Neural progenitor cell (in vitro differentiated cells): ENCODE data around the gene GPR137B.

Experiments used
- EZH2 ChIP-seq: fragments of 200-600 bp; sonication (generic); IDR thresholded peaks from 2 replicates; pipeline ENCODE4 v1.6.1; 2017; ENCODE audit warnings: antibody characterized with exemption, mild to moderate bottlenecking, moderate library complexity
- TF ChIP-seq, protein P1 (sequence below): fragments of 200-600 bp; sonication (generic); IDR thresholded peaks from 2 replicates; pipeline ENCODE4 v1.5.1; 2017; ENCODE audit warnings: antibody characterized with exemption, mild to moderate bottlenecking

DNA sequence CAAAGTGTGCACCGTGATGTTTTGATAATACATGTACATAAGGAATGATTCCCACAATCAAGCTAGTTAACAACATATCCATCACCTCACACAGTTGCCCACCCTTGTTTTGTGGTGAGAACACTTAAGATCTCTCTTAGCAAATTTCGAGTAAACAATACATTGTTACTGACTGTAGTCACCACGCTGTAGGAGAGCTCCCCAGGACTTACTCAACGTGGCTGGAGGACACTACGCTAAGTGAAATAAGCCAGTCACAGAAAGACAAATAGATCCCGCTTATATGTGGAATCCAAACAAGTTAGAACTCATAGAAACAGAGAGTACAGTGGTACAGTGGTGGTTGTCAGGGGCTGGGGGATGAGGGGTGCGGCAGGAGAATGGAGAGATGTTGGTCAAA, 24.8 kb downstream of the GPR137B start:
- TF ChIP-seq, protein P1, sequence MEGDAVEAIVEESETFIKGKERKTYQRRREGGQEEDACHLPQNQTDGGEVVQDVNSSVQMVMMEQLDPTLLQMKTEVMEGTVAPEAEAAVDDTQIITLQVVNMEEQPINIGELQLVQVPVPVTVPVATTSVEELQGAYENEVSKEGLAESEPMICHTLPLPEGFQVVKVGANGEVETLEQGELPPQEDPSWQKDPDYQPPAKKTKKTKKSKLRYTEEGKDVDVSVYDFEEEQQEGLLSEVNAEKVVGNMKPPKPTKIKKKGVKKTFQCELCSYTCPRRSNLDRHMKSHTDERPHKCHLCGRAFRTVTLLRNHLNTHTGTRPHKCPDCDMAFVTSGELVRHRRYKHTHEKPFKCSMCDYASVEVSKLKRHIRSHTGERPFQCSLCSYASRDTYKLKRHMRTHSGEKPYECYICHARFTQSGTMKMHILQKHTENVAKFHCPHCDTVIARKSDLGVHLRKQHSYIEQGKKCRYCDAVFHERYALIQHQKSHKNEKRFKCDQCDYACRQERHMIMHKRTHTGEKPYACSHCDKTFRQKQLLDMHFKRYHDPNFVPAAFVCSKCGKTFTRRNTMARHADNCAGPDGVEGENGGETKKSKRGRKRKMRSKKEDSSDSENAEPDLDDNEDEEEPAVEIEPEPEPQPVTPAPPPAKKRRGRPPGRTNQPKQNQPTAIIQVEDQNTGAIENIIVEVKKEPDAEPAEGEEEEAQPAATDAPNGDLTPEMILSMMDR, result no peak
- no peak for TF ChIP-seq EZH2
